ENCODE results near the gene ZFTA.

DNA sequence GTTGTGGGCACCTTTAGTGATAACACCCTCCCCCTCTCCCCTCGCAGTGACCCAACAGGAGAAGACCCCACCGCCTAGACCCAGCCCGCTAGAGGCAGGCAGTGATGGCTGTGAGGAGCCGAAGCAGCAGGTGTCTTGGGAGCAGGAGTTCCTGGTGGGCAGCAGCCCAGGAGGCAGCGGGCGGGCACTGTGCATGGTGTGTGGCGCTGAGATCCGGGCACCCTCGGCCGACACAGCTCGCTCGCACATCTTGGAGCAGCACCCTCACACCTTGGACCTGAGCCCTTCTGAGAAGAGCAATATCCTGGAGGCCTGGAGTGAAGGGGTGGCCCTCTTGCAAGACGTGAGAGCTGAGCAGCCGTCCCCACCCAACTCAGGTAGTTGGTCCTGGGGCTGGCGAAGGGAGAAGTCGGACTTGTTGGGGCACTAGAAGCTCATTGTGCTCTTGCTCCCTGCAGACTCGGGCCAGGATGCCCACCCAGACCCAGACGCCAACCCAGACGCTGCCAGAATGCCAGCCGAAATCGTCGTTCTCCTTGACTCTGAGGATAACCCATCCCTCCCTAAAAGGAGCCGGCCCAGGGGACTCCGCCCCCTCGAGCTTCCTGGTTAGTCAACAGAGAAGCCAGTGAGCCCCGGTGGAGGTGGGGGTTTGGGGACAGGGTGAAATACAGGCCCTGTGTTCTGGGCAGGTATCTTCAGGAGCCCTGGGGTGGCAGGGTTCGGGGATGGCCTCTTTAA lies 49.4 kb upstream of the ZFTA start:
- TF ChIP-seq, protein P1, sequence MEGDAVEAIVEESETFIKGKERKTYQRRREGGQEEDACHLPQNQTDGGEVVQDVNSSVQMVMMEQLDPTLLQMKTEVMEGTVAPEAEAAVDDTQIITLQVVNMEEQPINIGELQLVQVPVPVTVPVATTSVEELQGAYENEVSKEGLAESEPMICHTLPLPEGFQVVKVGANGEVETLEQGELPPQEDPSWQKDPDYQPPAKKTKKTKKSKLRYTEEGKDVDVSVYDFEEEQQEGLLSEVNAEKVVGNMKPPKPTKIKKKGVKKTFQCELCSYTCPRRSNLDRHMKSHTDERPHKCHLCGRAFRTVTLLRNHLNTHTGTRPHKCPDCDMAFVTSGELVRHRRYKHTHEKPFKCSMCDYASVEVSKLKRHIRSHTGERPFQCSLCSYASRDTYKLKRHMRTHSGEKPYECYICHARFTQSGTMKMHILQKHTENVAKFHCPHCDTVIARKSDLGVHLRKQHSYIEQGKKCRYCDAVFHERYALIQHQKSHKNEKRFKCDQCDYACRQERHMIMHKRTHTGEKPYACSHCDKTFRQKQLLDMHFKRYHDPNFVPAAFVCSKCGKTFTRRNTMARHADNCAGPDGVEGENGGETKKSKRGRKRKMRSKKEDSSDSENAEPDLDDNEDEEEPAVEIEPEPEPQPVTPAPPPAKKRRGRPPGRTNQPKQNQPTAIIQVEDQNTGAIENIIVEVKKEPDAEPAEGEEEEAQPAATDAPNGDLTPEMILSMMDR (IDR thresholded peaks at IDR 0.05) = no peak
- TF ChIP-seq POLR2A (IDR thresholded peaks at IDR 0.05; ENCODE audit: low read depth) = no peak

Data from esophagus muscularis mucosa (tissue), 3 donors.